Measurements from ENCODE around the gene POC1A.

DNA sequence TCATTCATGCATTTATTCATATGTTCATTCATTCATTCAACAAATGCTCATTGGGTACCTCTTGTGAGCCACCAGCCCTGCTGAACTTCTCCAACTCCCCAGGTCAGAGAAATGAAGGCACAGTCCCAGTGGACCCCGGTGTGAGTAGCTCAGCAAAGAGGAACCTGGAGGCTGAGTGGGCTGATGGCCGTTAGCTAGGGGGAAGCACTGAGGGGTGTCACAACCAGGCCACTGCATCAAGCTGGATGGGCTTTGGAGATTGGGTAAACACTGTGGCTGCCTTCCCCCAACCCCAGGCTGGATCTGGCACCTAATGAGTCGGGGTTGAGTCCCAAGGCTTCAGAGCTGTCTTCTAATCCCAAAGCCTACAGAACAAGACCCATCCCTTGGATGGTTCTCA is 31.6 kb upstream of the POC1A start:
- no peak for TF ChIP-seq NRF1 (conservative IDR thresholded peaks at IDR 0.05; ENCODE audit: low read depth, low read length)
- TF ChIP-seq, protein P1, sequence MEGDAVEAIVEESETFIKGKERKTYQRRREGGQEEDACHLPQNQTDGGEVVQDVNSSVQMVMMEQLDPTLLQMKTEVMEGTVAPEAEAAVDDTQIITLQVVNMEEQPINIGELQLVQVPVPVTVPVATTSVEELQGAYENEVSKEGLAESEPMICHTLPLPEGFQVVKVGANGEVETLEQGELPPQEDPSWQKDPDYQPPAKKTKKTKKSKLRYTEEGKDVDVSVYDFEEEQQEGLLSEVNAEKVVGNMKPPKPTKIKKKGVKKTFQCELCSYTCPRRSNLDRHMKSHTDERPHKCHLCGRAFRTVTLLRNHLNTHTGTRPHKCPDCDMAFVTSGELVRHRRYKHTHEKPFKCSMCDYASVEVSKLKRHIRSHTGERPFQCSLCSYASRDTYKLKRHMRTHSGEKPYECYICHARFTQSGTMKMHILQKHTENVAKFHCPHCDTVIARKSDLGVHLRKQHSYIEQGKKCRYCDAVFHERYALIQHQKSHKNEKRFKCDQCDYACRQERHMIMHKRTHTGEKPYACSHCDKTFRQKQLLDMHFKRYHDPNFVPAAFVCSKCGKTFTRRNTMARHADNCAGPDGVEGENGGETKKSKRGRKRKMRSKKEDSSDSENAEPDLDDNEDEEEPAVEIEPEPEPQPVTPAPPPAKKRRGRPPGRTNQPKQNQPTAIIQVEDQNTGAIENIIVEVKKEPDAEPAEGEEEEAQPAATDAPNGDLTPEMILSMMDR (IDR thresholded peaks at IDR 0.05 in 2 of 3, conservative IDR thresholded peaks at IDR 0.05 in 1 of 3; ENCODE audit: control insufficient read depth in 2 of 3, extremely low read depth in 1 of 3, insufficient read depth in 1 of 3, low read depth in 3 of 3, low read length in 3 of 3): no peak
- TF ChIP-seq NR2C2 (IDR thresholded peaks at IDR 0.05; ENCODE audit: borderline replicate concordance, control insufficient read depth, insufficient read length, low read depth): no peak
- TF ChIP-seq TARDBP (IDR thresholded peaks at IDR 0.05; ENCODE audit: borderline replicate concordance): no peak
- TF ChIP-seq ESRRA (IDR thresholded peaks at IDR 0.05; ENCODE audit: low read length): no peak
- no peak for TF ChIP-seq POLR2AphosphoS5 (IDR thresholded peaks at IDR 0.05; ENCODE audit: low read length)
- TF ChIP-seq YY1 (IDR thresholded peaks at IDR 0.05; ENCODE audit: low read depth, low read length): no peak

Measured in GM12878 (cell line).